Measurements from ENCODE around the gene ANKRD24.

DNA sequence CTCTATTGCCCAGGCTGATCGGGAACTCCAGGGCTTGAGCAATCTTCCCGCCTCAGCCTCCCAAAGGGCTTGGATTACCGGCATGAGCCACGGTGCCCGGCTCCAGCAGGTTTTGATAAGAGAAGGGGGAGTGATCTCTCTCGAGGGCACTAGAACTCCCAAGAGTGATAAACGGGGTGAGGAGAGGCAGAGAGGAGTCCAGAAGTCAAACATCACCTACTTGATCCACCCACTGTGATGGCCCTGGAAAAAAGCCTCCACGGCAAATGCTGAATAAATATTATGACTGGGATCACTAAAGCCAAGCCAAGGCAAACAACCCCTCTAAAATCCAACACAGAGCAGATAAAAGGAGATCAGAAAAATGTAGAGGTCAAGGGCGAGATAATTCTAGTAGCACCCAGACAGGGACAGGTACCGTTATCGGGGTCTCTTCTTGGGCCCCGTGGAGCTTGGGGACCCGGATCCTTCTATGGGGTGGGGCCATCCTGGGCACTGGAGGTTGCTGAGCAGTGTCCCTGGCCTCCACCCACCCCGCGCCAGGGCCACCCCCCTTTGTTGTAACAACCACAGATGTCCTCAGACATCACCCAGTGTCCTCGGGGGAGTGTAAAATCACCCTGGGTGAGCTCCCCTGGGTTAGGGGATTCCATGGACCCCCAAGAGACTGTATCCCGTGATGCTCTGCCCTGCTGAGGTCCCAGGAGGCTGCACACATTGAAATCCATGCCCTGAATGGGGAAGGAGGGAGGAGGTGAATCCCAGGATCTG, 32.8 kb upstream of the ANKRD24 start:
- TF ChIP-seq, protein P1, sequence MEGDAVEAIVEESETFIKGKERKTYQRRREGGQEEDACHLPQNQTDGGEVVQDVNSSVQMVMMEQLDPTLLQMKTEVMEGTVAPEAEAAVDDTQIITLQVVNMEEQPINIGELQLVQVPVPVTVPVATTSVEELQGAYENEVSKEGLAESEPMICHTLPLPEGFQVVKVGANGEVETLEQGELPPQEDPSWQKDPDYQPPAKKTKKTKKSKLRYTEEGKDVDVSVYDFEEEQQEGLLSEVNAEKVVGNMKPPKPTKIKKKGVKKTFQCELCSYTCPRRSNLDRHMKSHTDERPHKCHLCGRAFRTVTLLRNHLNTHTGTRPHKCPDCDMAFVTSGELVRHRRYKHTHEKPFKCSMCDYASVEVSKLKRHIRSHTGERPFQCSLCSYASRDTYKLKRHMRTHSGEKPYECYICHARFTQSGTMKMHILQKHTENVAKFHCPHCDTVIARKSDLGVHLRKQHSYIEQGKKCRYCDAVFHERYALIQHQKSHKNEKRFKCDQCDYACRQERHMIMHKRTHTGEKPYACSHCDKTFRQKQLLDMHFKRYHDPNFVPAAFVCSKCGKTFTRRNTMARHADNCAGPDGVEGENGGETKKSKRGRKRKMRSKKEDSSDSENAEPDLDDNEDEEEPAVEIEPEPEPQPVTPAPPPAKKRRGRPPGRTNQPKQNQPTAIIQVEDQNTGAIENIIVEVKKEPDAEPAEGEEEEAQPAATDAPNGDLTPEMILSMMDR (IDR thresholded peaks at IDR 0.05), result no peak
- no peak for TF ChIP-seq POLR2A (IDR thresholded peaks at IDR 0.05)
